OCI-LY1 (cell line): ENCODE data around the gene NPIPB4.
"Not testable (repeated sequence)": the region's sequence is repeated elsewhere in the genome, so short reads cannot be mapped to it uniquely, and the experiment has no call there.

Experiments used
- H2AFZ ChIP-seq: fragments of 200-600 bp; sonication (generic), shearing (Covaris generic); 2 replicates; pipeline ENCODE4 v1.6.0; 2014; ENCODE audit warnings: antibody characterized with exemption, mild to moderate bottlenecking, low read length
- H3F3A ChIP-seq: fragments of 200-600 bp; sonication (generic), shearing (Covaris generic); 2 replicates; pipeline ENCODE4 v1.6.0; 2014; ENCODE audit warnings: mild to moderate bottlenecking, antibody characterized with exemption, low read length, moderate library complexity; ENCODE audit not compliant: insufficient read depth
- H3K27ac ChIP-seq: fragments of 200-600 bp; sonication (generic); 2 replicates; pipeline ENCODE4 v1.5.1; 2014; ENCODE audit warnings: low read length, mixed run types, mild to moderate bottlenecking, low read depth; ENCODE audit not compliant: poor library complexity, severe bottlenecking
- H3K27me3 ChIP-seq: fragments of 200-600 bp; sonication (generic); 2 replicates; pipeline ENCODE4 v1.6.0; 2014; ENCODE audit warnings: antibody characterized with exemption, mild to moderate bottlenecking, low read length, moderate library complexity; ENCODE audit not compliant: insufficient read depth
- H3K36me3 ChIP-seq: fragments of 200-600 bp; sonication (generic); 2 replicates; pipeline ENCODE4 v1.6.1; 2014; ENCODE audit warnings: mild to moderate bottlenecking, antibody characterized with exemption, low read length, moderate library complexity, mixed read lengths; ENCODE audit not compliant: insufficient read depth
- H3K4me1 ChIP-seq: fragments of 200-600 bp; sonication (generic); 2 replicates; pipeline ENCODE4 v1.5.1; 2014; ENCODE audit warnings: mild to moderate bottlenecking, low read length, moderate library complexity; ENCODE audit not compliant: insufficient read depth, severe bottlenecking
- H3K4me2 ChIP-seq: fragments of 200-600 bp; sonication (generic), shearing (Covaris generic); 2 replicates; pipeline ENCODE4 v1.6.1; 2014; ENCODE audit warnings: low read length
- H3K4me3 ChIP-seq: fragments of 200-600 bp; sonication (generic); 2 replicates; pipeline ENCODE4 v1.5.1; 2014; ENCODE audit warnings: low read length, low read depth, mild to moderate bottlenecking, mixed read lengths; ENCODE audit not compliant: poor library complexity, severe bottlenecking
- H3K79me2 ChIP-seq: fragments of 200-600 bp; shearing (Covaris generic); 2 replicates; pipeline ENCODE4 v1.6.1; 2016; ENCODE audit warnings: mixed run types, low read length, mixed read lengths; ENCODE audit not compliant: insufficient read depth
- H3K9ac ChIP-seq: fragments of 200-600 bp; sonication (generic), shearing (Covaris generic); 2 replicates; pipeline ENCODE4 v1.6.1; 2014; ENCODE audit warnings: mild to moderate bottlenecking, low read length, mixed read lengths
- H3K9me2 ChIP-seq: fragments of 200-600 bp; sonication (generic), shearing (Covaris generic); 2 replicates; pipeline ENCODE4 v1.6.1; 2014; ENCODE audit warnings: low read depth, mild to moderate bottlenecking, low read length, mixed read lengths
- H3K9me3 ChIP-seq: fragments of 200-600 bp; shearing (Covaris generic); 2 replicates; pipeline ENCODE4 v1.6.1; 2014; ENCODE audit warnings: low read length, mixed read lengths
- H4K20me1 ChIP-seq: fragments of 200-600 bp; sonication (generic), shearing (Covaris generic); 2 replicates; pipeline ENCODE4 v1.6.0; 2016; ENCODE audit warnings: mild to moderate bottlenecking, low read length; ENCODE audit not compliant: insufficient read depth

NPIPB4 gene

GRCh38 chr16:21826067-21826706, 31.4 kb downstream of the NPIPB4 start:
- H3K4me2 ChIP-seq, H3K9me2 ChIP-seq, H3K4me3 ChIP-seq, H3K27me3 ChIP-seq, H4K20me1 ChIP-seq, H3F3A ChIP-seq, H3K36me3 ChIP-seq, H2AFZ ChIP-seq, H3K9ac ChIP-seq, H3K79me2 ChIP-seq, H3K9me3 ChIP-seq: not testable (repeated sequence)
- Histone ChIP-seq H3K27ac (peak overlapping the region; percentile 65), H3K4me1 (peaks cover 11% of the 10 kb centered on the region)

- not testable (repeated sequence) for H3K36me3 ChIP-seq
Measured at GRCh38 chr16:21825526-21825925, 32.0 kb downstream of the NPIPB4 start.

GRCh38 chr16:21823258-21823657, 34.3 kb downstream of the NPIPB4 start:
- not testable (repeated sequence) for H3K36me3 ChIP-seq, H3F3A ChIP-seq, H4K20me1 ChIP-seq, H3K27ac ChIP-seq, H3K9ac ChIP-seq, H2AFZ ChIP-seq, H3K9me3 ChIP-seq, H3K4me2 ChIP-seq, H3K9me2 ChIP-seq, H3K79me2 ChIP-seq, H3K27me3 ChIP-seq, H3K4me3 ChIP-seq
- H3K4me1 ChIP-seq: peaks cover 29% of the 10 kb centered on the region

More at GRCh38 chr16:21825526-21825925, 32.0 kb downstream of the NPIPB4 start:
- peaks cover 16% of the 10 kb centered on the region for H3K4me1 ChIP-seq
- not testable (repeated sequence) for H3K79me2 ChIP-seq, H2AFZ ChIP-seq, H3K4me2 ChIP-seq, H3K9me3 ChIP-seq, H4K20me1 ChIP-seq, H3F3A ChIP-seq, H3K9me2 ChIP-seq, H3K4me3 ChIP-seq, H3K27me3 ChIP-seq, H3K27ac ChIP-seq, H3K9ac ChIP-seq

- not testable (repeated sequence) for H4K20me1 ChIP-seq, H3K9me2 ChIP-seq, H3F3A ChIP-seq, H3K9me3 ChIP-seq, H3K79me2 ChIP-seq, H2AFZ ChIP-seq, H3K27me3 ChIP-seq
- peak overlapping the region; percentile 74 for H3K4me2 ChIP-seq
- peaks cover 12% of the 10 kb centered on the region; the same call in 1 of the 2 replicates for H3K36me3 ChIP-seq
- H3K4me3 ChIP-seq: peak overlapping the region; percentile 65
- H3K9ac ChIP-seq: peak overlapping the region; percentile 96
- H3K27ac ChIP-seq: peak overlapping the region; percentile 78
- peaks cover 22% of the 10 kb centered on the region for H3K4me1 ChIP-seq
Measured at GRCh38 chr16:21820908-21821465, 36.6 kb downstream of the NPIPB4 start.

GRCh38 chr16:21820028-21820907, 37.3 kb downstream of the NPIPB4 start:
- not testable (repeated sequence) for H4K20me1 ChIP-seq, H3K9me2 ChIP-seq, H3K9me3 ChIP-seq, H3K27me3 ChIP-seq, H2AFZ ChIP-seq, H3K79me2 ChIP-seq, H3F3A ChIP-seq
- H3K4me2 ChIP-seq: peak overlapping the region; percentile 74
- H3K4me3 ChIP-seq: peak overlapping the region; percentile 65
- peak overlapping the region; percentile 96 for H3K9ac ChIP-seq
- H3K4me1 ChIP-seq: peaks cover 20% of the 10 kb centered on the region
- peaks cover 12% of the 10 kb centered on the region; the same call in 1 of the 2 replicates for H3K36me3 ChIP-seq
- H3K27ac ChIP-seq: peak overlapping the region; percentile 78

DNA sequence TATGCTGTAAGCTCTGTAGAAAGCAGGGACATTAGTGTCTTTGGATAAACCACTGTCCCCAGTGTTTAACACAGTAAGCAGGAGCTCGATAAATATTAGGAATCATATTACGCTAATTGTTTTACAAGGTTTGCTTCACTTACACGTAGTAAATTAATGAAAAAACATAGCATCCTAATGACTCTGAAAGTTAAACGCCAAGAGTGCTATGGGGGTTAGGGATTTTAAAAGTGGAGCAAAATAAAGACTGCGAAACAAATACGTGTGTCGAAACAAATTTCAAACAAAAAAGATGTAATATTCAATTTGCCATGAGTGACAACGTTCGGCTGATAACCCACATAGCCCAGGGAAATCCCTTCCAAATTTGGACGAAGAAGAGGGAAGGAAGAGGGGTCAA, 37.9 kb downstream of the NPIPB4 start:
- H3K9ac ChIP-seq: peak overlapping the region; percentile 96
- not testable (repeated sequence) for H3F3A ChIP-seq, H4K20me1 ChIP-seq, H3K9me3 ChIP-seq, H2AFZ ChIP-seq, H3K27me3 ChIP-seq, H3K9me2 ChIP-seq, H3K79me2 ChIP-seq
- peak overlapping the region; percentile 74 for H3K4me2 ChIP-seq
- H3K27ac ChIP-seq: peak overlapping the region; percentile 78
- H3K4me1 ChIP-seq: peaks cover 20% of the 10 kb centered on the region
- peak overlapping the region; percentile 65 for H3K4me3 ChIP-seq
- peaks cover 16% of the 10 kb centered on the region; the same call in 1 of the 2 replicates for H3K36me3 ChIP-seq

GRCh38 chr16:21817012-21817411, 40.5 kb downstream of the NPIPB4 start:
- not testable (repeated sequence) for H4K20me1 ChIP-seq
- peaks cover 20% of the 10 kb centered on the region for H3K4me1 ChIP-seq

More at GRCh38 chr16:21817012-21817411, 40.5 kb downstream of the NPIPB4 start:
- not testable (repeated sequence) for H3K27ac ChIP-seq, H2AFZ ChIP-seq, H3F3A ChIP-seq, H3K4me2 ChIP-seq, H3K27me3 ChIP-seq, H3K79me2 ChIP-seq, H3K9ac ChIP-seq, H3K4me3 ChIP-seq, H3K9me3 ChIP-seq, H3K9me2 ChIP-seq
- peaks cover 32% of the 10 kb centered on the region for H3K36me3 ChIP-seq
